ENCODE data around the gene SEPSECS.
A peak's percentile ranks its signal among the peaks of the same experiment; 100 is the strongest.

The SEPSECS gene

DNA sequence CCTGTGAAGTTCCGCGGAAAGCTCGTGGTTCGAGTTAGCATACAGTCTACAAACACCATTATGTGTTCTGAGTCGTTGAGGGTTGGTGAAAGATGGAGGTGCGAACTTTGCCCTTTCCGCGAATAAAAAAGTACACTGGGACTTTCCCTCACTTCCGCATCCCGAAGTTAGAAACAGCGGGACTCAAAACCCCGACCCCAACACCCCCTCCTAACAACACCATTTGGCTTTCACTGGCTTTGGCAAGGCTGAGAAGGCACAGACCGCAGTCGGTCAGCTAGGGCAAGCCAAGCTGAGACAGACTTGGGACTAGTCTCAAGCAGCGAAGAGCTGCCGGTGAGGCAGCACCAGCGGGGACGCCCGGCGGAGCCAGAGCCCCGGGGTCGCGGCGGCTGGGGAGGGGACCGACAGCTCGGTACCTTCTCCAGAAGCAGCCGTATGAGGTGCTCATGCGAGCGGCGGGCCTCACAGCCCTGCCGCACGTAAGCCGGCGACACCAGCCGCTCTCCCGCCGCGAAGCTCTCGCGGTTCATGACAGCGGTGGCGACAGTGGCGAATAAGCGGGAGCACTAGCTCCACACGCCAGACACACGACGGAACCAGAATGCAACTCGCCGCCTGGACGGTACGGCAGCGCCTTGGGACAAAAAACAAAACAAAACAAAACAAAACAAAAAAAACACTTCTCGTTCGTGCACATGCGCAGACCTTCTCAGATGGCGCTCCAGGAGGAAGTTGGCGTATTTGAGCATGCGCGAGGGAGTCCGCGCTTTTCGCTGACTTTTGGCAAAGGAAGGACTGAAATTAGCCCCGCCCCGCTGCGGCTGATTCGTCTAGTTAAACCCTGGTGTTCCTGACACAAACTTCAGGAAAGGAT lies at the start of gene SEPSECS:
TSS of gene SEPSECS (minus strand) at position 613 of the 877 bp plus-strand sequence. CDS start at position 533, 80 bp downstream.
- peak; percentile 91 to 93 for DNase-seq

DNA sequence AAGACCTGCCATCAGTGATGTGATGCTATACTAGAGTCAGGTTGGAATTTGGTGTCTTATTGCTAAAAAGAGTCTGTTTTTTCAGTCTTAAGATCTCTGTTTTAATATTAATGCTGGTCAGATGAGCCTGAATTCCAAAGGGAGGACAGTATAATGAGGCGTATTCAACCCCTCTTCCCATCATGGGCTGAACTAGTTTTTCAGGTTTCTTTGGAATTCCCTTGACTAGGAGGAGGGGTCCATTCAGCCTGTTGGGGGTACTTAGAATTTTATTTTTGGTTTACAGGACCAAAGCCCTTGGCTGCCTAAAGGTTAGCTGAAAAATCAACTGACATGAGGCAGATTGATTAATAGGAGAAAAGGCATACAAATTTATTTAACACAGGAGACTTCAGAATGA lies 49.5 kb upstream of the SEPSECS start:
- no peak for DNase-seq

DNA sequence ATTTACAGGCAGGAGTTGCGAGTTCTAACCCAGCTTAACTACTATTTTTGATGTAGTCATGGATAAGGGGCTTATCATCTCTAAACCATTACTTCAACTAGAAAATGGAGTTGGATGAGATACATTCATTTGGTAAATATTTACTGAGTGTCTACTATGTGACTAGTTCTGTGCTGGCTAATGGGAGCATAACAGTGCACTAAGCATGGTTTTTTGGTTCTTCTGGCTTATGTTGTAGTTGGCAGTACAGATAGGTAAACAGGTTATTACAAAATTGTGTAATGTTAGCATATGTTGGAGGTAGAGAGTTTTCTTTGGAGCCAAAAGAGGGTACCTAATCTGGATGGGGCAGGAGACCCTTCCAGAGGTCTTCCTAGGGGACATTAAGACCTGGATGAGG lies 47.7 kb upstream of the SEPSECS start:
- DNase-seq: no peak

DNA sequence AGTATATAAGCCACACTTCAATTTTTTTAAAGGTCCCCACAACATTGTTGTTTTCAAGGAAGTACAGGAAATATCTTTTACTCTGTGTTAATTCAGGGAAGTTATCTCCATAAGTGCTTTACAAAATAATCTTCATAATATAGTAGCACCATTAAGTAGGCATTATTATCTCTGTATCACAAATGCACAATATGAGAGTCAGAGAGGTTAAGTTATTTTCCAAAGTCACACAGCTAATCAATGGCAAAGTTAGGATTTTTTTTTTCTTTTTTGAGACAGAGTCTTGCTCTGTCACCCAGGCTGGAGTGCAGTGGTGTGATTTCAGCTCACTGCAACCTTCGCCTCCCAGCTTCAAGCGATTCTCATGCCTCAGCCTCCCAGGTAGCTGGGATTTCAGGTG lies 38.5 kb upstream of the SEPSECS start:
- DNase-seq: no peak

DNA sequence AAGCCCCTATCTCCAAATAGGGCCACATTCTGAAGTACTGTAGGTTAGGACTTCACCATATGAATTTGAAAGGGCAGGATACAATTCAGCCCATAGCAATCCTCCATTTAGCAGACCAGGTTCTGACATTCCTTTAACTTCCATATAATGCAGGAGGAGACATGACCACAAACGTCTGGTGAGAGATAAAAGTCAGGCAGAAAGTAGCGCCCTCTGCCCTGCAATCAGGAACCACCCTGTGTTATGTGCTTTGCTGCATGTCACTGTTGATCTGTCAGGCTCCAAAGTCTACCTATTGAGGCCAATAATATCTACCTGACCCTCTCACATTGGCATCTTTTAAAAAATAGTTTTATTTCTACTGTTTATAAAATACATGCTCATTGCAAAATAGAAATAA lies 30.2 kb upstream of the SEPSECS start:
- no peak for DNase-seq

DNA sequence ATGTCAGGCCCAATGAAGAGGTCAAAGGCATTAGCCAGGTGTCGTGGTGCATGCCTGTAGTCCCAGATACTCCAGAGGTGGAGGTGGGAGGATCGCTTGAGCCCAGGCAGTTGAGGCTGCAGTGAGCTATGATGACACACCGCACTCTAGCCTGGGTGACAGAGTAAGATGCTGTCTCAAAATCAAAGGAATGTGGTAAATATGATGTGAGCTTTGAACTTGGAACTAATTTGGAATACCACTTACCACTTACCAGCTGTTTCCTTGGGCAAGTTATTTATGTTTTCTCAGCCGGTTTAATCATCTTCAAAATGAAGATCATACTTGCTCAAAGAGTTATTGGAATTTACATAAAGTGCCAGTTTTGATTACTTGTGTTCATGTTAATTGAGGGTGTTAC lies 23.8 kb upstream of the SEPSECS start:
- no peak for DNase-seq

DNA sequence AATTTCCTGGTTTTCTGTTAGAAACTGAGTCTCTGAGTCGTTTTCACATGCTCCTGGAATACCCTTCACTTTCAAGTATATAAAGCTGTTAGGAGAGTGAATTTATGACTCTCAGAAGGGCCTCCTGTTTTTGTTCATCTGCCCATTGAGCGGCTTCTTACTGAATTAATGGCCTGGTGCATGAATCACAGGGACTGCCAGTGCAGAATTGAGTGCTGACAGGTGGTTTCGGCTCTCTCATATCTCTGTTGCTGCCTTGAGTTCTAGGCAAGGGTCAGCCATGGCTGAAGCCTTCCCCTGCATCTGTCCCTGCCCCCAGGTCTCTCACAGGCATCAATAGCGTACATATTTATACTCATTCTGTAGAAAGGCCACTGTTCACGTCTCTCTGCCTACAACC lies 22.7 kb upstream of the SEPSECS start:
- no peak for DNase-seq

DNA sequence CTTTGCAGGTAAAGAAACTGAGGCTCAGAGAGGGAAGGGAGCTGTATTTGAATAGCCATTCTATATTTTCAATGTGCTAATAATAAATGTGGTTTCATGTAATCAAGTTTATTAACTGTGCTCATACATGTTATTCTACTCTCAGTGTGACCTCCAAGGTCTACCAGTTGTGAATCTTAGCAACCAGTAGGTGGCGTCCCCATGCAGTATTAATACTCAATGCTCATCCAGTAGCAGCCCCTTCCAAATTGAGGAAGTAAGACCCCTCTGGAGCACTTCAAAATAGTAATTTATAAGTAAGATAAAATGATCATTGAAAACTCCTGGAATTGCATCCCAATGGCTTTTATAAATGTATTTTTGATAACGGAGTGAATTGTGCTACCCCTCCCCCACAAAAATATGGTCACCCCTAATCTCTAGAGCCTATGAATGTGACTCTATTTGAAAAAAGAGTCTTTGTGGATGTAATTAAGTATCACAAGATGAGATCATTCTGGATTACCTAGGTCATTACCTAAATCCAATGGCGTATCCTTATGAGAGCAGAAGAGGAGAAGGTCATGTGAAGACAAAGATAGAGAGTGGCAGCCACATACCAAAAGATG lies 20.4 kb upstream of the SEPSECS start:
- DNase-seq: peak in 1 of 2 experiments; percentile 26

DNA sequence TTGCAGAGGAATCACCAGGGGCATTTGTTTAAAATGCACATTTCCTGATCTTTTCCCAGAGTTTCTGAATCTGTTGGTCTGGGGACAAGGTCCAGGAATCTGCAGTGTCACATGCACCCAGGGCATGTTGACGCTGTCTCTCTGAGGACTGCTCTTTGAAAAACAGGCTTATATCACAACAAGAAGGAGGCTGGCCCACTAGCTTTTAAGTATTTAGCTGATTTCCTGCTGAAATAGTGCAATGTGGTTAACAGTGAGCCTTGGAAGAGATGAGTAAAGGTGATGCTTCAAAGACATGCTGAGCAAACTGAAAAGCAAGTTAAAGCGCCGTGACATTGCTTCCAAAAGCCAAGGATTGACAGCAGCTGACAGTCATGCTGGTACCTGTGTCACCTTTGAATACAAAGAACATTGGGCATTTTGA lies 18.6 kb upstream of the SEPSECS start:
- DNase-seq: no peak

DNA sequence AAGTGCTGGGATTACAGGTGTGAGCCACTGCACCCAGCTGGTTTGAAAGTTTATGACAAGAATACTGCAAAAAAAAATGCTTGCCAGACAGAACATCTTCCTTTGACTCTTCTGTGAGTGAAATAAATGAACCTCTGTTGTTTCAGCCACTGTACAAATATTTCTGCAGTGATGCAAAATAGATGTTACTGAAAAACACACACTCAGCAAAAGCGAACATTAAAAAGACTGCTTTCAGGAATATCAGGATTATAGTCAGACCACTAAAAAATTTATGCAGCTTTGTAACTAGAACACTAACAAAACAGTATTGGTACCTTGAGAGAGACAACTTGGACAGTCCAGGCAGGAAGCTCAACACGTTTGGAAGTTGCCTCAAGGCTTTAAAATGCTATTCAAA lies 16.9 kb upstream of the SEPSECS start:
- DNase-seq: no peak

DNA sequence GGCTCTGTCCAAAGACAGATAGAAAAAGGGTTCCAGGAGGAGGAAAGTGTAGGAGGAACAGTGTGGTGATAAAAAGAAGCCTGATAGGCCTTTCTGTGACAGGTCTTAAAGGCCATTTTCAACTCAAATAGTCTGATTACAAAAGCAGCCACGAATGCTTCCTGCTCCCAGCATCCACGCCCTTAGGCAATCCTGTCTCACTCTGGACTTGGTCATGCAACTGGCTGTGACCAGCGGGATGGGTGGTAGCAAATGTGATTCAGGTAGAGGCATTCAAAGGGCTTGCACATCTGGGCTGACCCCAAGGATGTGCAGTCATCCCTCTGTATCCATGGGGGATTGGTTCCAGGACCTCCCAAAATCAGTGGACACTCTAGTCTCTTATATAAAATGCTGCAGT lies 14.4 kb upstream of the SEPSECS start:
- no peak for DNase-seq

DNA sequence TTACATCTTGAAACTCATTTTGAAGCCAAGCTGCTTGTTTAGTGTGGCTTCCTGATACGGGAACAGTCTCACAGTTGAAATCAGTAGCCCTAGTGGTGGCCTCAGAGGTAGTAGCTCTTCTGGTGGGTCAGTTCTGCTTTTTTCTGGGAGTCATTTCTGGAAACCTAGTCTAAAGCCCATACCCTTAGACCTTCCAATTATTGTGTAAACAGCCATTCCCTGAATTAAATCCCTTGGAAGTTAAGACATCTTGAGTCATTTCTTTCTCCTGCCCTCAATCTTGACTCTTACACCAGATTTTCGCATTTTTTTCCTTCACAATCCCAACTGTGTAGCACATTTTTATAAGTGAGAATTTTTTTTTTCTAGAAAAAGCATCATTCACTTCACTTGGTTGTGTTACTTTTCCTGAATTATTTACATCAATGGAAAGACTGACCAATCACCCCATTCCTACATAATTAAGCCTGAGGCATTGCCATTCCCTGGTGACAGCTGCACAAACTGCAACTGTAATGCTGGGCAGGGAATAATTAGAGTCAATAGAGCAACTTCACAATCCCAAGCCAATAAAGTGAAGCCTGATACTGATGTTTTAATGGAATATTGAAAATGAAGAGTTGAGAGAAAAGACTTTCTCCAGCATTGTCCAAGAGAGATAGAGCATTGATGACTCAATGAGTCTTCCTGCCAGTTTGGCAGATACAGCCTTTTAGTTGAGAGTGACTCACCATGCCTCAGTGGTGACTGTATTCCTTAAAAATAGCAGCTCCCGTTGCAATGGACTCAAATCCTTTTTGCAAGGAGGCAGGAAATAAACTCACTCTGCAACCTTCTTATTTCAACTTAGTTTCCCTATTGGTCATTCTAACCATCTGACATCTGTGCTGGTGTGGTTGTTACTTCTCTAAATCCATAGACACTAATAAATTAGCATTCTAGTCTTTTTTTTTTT lies 13.0 kb upstream of the SEPSECS start:
- no peak for DNase-seq

DNA sequence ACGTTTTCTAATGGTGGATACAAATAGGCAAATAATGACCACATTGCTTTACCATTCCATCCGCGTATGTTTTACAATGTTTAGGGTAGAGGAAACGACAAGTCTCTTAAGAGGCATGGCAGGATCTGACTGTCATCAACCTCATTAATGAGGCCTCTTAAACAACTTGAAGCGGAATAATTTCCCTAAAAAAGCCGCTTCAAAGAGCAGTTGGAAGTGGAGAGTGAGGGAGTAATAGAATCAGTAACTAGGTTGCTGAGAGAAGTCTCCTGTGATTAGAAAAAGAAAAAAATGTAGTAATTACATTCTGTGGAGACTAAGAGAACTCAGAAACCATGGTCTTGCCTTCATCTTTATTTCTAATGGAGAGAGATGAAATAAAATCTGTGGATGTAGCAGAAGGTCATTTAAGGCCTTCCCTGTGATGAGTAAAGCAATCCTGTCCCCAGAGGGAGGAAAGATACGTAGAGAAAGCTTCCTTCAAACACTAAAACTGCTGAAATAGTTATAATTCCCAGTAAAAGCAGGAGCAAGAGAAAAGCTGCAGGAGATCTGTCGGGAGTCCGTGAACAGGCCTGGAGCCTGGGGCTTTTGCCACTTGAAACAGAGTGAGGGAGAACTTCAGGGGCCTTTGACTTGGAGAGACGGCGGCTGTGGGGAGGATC lies 11.1 kb upstream of the SEPSECS start:
- no peak for DNase-seq

DNA sequence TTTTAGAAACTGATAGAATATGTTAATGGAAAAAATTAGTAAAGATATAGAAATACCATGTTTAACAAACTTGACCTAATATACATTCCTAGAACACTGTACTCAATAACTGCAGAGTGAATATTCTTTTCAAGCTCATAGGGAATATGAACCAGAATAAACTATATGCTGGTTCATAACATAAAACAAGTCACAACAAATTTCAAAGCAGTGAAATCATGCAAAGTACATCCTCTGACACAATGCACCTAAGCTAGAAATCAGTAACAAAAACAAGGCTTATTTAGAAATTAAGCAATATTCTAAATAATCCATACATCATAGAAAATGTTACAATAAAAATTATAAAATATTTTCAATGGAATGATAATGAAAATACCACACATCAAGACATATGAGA lies 9.2 kb upstream of the SEPSECS start:
- no peak for DNase-seq

DNA sequence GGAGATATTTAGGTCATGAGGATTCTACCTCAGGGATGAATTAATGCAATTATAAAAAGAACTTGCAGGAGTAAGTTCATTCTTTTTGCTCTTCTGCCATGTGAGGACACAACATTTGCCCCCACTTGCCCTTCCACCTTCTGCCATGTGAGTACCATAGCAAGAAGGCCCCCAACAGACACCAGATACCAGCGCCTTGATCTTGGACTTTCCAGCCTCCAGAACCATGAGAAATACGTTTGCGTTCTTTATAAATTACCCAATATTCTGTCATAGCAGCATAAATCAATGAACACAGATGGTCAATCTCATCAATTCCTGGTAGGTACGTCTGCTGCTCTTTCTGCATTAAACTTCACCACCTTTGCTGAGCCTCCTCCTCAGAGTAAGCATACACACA lies 5.7 kb upstream of the SEPSECS start:
- DNase-seq: no peak

DNA sequence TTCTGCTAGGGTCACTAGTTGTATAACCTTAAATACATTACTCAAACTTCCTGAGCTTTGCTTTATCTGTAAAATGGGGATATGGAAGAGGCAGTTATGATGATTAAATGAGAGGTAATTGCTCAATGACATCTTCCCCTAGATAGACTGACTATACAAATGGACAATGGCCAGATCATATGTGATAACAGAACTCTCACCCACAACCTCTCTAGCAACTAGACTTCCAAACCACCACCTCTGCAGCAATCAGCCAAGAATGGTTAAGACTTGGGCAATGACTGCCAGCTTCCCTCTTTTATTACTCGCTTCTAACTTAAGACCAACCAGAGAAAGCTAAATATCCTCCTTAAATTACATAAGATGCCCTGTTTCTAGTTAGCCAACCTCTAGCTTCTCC lies 2.9 kb upstream of the SEPSECS start:
- DNase-seq: no peak

DNA sequence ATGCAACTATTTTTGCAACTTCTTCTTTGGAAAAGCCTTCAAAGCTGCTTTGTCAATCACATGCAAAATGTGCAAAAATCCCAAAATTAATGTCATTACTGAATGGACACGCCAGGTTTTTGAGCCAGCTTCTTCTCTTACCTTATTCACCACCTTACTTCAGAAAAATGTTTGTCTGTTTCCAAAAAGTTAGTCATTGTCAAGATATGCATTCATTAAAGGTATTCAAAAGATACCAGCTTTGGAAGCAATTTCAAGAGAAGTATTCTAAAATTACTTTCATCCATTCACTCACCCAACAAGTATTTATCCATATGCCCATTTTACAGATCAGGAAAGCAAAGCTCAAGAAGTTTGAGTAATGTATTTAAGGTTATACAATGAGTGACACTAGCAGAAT lies 2.3 kb upstream of the SEPSECS start:
- no peak for DNase-seq

DNA sequence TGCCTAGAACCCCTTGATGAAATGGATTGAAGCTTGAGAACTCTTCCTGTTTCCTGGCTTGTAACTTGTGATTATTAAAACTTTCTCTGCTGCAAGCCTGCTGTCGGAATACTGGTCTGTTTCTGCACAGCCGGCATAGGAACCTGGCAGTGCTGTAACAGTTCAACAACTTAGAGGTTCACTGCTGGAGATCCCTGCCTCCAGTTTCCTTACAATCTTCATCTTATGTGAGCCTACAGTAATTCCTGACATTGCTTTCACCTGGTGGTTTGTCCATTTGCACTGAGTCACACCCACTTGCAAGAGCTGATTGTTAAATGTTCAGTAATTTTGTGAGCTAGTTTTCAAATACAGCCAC lies 1.3 kb upstream of the SEPSECS start:
- no peak for DNase-seq

DNA sequence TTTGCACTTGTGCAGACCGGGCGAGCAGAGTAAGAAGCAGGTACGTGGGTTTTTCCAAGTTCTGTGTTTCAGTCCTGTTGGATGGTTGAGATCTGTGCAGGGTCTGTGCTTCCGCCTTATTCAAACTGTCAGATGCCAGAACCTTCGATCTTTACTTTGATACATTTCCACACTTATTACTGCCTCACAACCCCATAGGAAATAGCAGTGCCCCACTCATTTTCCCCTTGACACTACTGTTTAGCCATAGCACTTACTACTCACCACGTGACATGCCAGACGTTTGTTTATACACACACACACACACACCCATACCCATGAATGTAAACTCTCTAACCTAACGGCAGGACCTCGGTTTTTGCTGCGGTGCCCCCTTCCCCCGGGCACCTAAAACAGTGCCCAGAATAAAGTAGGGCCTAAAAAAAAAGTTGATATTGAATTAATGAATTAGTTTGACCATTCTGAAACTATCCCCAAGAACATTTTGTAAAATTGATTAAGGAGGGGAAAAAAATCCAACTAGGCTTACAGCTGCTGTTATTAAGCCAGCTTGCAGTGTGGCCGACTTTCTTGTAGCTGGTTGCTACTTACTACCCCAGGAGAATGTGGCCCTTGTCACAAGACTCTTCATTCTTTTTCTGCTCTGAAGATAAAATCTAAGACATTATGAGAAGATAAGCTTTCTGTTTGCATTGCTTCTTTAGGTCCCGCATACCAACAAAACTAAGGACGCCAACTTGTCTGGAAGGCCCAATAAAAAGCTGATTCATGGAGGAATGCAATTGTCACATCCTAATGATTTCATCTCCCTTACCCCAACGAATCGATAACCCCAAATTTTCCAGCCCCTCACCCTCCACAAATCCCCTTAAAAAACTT lies 704 bp upstream of the SEPSECS start:
- no peak for DNase-seq

DNA sequence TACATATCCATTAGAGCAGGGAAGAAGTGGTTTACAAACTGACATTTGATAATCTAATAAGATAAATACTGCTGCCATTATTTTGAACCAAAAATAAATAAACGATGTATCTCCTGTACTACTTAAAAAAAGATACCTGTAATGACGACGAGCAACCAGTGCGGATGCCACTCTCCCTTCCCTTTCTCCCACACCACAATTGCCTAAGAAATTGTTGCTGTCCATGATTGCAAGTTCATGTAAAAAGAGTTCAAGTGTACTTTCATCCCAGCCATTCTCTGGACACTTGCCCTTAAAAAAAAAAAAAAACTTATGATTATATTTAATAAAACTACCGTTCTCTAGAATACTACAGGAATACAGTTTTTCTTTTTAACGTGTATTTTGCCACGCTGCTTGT lies 1.4 kb downstream of the SEPSECS start:
- DNase-seq: no peak

DNA sequence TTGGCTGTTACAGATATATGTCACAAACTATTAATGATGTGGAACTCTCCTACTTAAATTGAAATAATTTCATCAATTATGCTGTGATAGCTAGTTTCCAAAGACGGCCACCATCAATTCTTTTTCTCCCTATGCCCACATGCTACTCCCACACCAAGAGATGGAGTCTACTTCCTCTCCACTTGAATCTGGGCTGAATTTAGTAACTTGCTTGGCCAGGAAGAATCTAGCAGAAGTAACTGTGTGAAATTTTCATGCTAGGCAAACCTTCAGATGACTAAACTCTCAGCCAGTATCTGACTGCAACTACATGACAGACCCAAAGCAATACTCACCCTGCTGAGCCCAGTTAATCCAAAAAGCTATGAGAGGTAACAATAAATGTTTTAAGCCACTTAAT lies 3.2 kb downstream of the SEPSECS start:
- no peak for DNase-seq

DNA sequence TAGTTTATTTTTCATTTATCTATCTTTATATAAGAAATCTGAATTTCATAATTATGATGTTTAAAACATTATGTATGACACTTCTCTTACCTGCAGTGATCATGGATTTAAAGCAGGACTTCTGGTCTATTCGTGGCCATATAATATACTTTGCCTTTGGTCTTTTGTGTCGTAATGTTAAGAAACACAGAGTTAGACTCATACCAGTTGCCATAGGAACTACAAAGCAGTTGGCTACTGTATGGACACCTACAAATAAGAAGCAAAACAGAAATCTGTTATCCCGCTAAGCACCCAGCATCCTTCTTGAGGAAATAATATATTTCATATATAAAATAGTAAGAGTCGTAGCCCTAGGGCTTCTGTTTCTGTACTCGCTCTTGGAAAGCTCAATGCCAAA lies 4.3 kb downstream of the SEPSECS start:
- DNase-seq: no peak

All from NCI-H1930 (cell line).